Neuronal stem cell (in vitro differentiated cells): Measurements from ENCODE around the gene MRTFB.

Experiments used
- DNase-seq: peaks from one replicate; pipeline ENCODE4 v3.0.0-alpha.2; 2013; ENCODE audit warnings: low spot score
- H2AFZ ChIP-seq: one replicate; pipeline ENCODE4 v1.6.1; 2013; ENCODE audit warnings: mild to moderate bottlenecking, low read length, inconsistent platforms
- H2AK5ac ChIP-seq: 2 replicates; pipeline ENCODE4 v1.6.1; 2013; ENCODE audit warnings: low read depth, mild to moderate bottlenecking, inconsistent platforms, low read length, moderate library complexity, mixed read lengths
- H2BK120ac ChIP-seq: 2 replicates; pipeline ENCODE4 v1.6.1; 2013; ENCODE audit warnings: low read depth, mild to moderate bottlenecking, inconsistent platforms, low read length, moderate library complexity, mixed read lengths
- H2BK12ac ChIP-seq: one replicate; pipeline ENCODE4 v1.6.1; 2013; ENCODE audit warnings: low read length, inconsistent platforms
- H2BK15ac ChIP-seq: 2 replicates; pipeline ENCODE4 v1.6.1; 2013; ENCODE audit warnings: mild to moderate bottlenecking, low read length, inconsistent platforms, mixed read lengths
- H2BK5ac ChIP-seq: one replicate; pipeline ENCODE4 v1.6.1; 2013; ENCODE audit warnings: inconsistent platforms, mild to moderate bottlenecking, low read length, moderate library complexity
- H3K14ac ChIP-seq: one replicate; pipeline ENCODE4 v1.6.1; 2013; ENCODE audit warnings: low read length, inconsistent platforms
- H3K18ac ChIP-seq: 2 replicates; pipeline ENCODE4 v1.6.1; 2013; ENCODE audit warnings: low read length, inconsistent platforms
- H3K23ac ChIP-seq: 2 replicates; pipeline ENCODE4 v1.6.1; 2013; ENCODE audit warnings: low read depth, mild to moderate bottlenecking, mixed read lengths, low read length, inconsistent platforms; ENCODE audit not compliant: poor library complexity
- H3K27ac ChIP-seq: replicated peaks from 3 replicates; pipeline ENCODE4 v1.5.1; 2013; ENCODE audit warnings: low read length, inconsistent platforms
- H3K27me3 ChIP-seq, 3 experiments: 2 replicates each; pipeline ENCODE4 v1.6.1; 2013; ENCODE audit warnings: low read length in 3 of 3, mild to moderate bottlenecking in 2 of 3, inconsistent platforms in 1 of 3, low read depth in 1 of 3, mixed read lengths in 1 of 3, moderate library complexity in 1 of 3; ENCODE audit not compliant: control insufficient read depth in 3 of 3, insufficient read depth in 3 of 3
- H3K36me3 ChIP-seq, 2 donors: replicated peaks in 1 of 2; 2 replicates each; pipeline ENCODE4 v1.6.1; 2013; ENCODE audit warnings: low read length in 2 of 2; ENCODE audit not compliant: control insufficient read depth in 2 of 2, insufficient read depth in 2 of 2
- H3K4ac ChIP-seq: 2 replicates; pipeline ENCODE4 v1.6.1; 2013; ENCODE audit warnings: inconsistent platforms, mild to moderate bottlenecking, low read length, moderate library complexity
- H3K4me1 ChIP-seq, 2 donors: 1 replicate in 1 of 2; 2 replicates in 1 of 2; pipeline ENCODE4 v1.6.1; 2013; ENCODE audit warnings: low read length in 2 of 2, low read depth in 1 of 2; ENCODE audit not compliant: control insufficient read depth in 2 of 2, insufficient read depth in 1 of 2
- H3K4me2 ChIP-seq: one replicate; pipeline ENCODE4 v1.6.1; 2013; ENCODE audit warnings: mild to moderate bottlenecking, low read length, inconsistent platforms; ENCODE audit not compliant: insufficient read depth, poor library complexity, severe bottlenecking
- H3K4me3 ChIP-seq, 2 donors: 2 replicates each; pipeline ENCODE4 v1.5.1; 2013; ENCODE audit warnings: low read length in 2 of 2, mild to moderate bottlenecking in 2 of 2, inconsistent platforms in 1 of 2, moderate library complexity in 1 of 2
- H3K79me1 ChIP-seq: one replicate; pipeline ENCODE4 v1.6.1; 2013; ENCODE audit warnings: low read depth, mild to moderate bottlenecking, inconsistent platforms, low read length, moderate library complexity
- H3K9ac ChIP-seq: one replicate; pipeline ENCODE4 v1.6.1; 2013; ENCODE audit warnings: mild to moderate bottlenecking, low read depth, low read length, inconsistent platforms; ENCODE audit not compliant: poor library complexity
- H3K9me3 ChIP-seq, 2 donors: replicated peaks in 1 of 2; 2 replicates each; pipeline versions ENCODE3 to v1.6.1; 2013; ENCODE audit warnings: low read length in 2 of 2, mild to moderate bottlenecking in 2 of 2, inconsistent platforms in 1 of 2, low read depth in 1 of 2, mixed read lengths in 1 of 2, moderate library complexity in 1 of 2; ENCODE audit not compliant: control insufficient read depth in 2 of 2, insufficient read depth in 1 of 2
- H4K8ac ChIP-seq: one replicate; pipeline ENCODE4 v1.6.1; 2013; ENCODE audit warnings: low read depth, mild to moderate bottlenecking, inconsistent platforms, low read length, moderate library complexity
- H4K91ac ChIP-seq: one replicate; pipeline ENCODE4 v1.6.1; 2013; ENCODE audit warnings: low read length, low read depth, mild to moderate bottlenecking, inconsistent platforms; ENCODE audit not compliant: poor library complexity
- WGBS, 2 donors: extraction: QIAGEN DNeasy Blood & Tissue Kit; methylation state at CpG; one replicate each; pipeline ENCODE4 v1.1.7; 2013; ENCODE audit warnings: missing lambda C conversion rate in 2 of 2, mixed read lengths in 1 of 2; ENCODE audit not compliant: insufficient read length in 2 of 2, insufficient replicate concordance in 1 of 2; ENCODE audit errors: extremely low coverage in 2 of 2; 5-methylcytosine and 5-hydroxymethylcytosine counted together

The MRTFB gene

GRCh38 chr16:14175086-14175485 is 104.0 kb downstream of the MRTFB start:
- Histone ChIP-seq H4K91ac (no peak overlapping the region), H3K9me3 (peaks cover 0 to 17% of the 10 kb centered on the region in 2 donors), H3K4me1 (peaks cover 0 to 2% of the 10 kb centered on the region in 2 donors), H3K27ac (no peak overlapping the region), H3K18ac (no peak overlapping the region), H3K4ac (no peak overlapping the region), H3K79me1 (peaks cover 1% of the 10 kb centered on the region), H2AK5ac (no peak overlapping the region), H3K14ac (no peak overlapping the region), H3K27me3 (no peaks in the 10 kb centered on the region), H2AFZ (no peak overlapping the region), H2BK12ac (no peak overlapping the region), H3K4me3 (no peak overlapping the region), H3K9ac (no peak overlapping the region), H4K8ac (no peak overlapping the region), H3K36me3 (no peaks in the 10 kb centered on the region), H2BK120ac (no peak overlapping the region), H2BK15ac (no peak overlapping the region), H3K4me2 (no peak overlapping the region), H2BK5ac (no peak overlapping the region), H3K23ac (no peak overlapping the region)
- no CpG with 5 or more reads among the region's 3 CpGs for WGBS, 2 donors
- no peak for DNase-seq

- Histone ChIP-seq H3K4me2 (no peak overlapping the region), H3K36me3 (no peaks in the 10 kb centered on the region), H3K4me1 (peaks cover 10 to 13% of the 10 kb centered on the region in 2 donors), H3K27ac (no peak overlapping the region), H3K4ac (no peak overlapping the region), H2AFZ (no peak overlapping the region), H3K14ac (no peak overlapping the region), H2BK12ac (no peak overlapping the region), H3K18ac (no peak overlapping the region), H3K27me3 (no peaks in the 10 kb centered on the region), H3K23ac (no peak overlapping the region), H2BK120ac (no peak overlapping the region), H4K91ac (no peak overlapping the region), H2BK15ac (no peak overlapping the region), H4K8ac (no peak overlapping the region), H2BK5ac (no peak overlapping the region), H3K9me3 (peaks cover 0 to 8% of the 10 kb centered on the region in 2 donors), H2AK5ac (no peak overlapping the region), H3K9ac (no peak overlapping the region), H3K79me1 (no peaks in the 10 kb centered on the region), H3K4me3 (no peak overlapping the region)
- DNase-seq, result no peak
- WGBS, 2 donors, result no CpG with 5 or more reads among the region's 4 CpGs
Observed at GRCh38 chr16:14177704-14178103, 106.6 kb downstream of the MRTFB start.

- no peak for DNase-seq
- H2BK15ac ChIP-seq, result no peak overlapping the region
- H3K18ac ChIP-seq, result no peak overlapping the region
- no peak overlapping the region for H4K91ac ChIP-seq
- no peaks in the 10 kb centered on the region for H3K36me3 ChIP-seq
- no peak overlapping the region for H3K4me2 ChIP-seq
- no peak overlapping the region for H2AK5ac ChIP-seq
- H3K4me1 ChIP-seq, result peaks cover 10 to 13% of the 10 kb centered on the region in 2 donors
- no peaks in the 10 kb centered on the region for H3K27me3 ChIP-seq
- no peak overlapping the region for H2AFZ ChIP-seq
- H2BK120ac ChIP-seq, result no peak overlapping the region
- no CpG with 5 or more reads among the region's 1 CpG for WGBS, 2 donors
- H3K23ac ChIP-seq, result no peak overlapping the region
- no peak overlapping the region for H4K8ac ChIP-seq
- H3K4me3 ChIP-seq, result no peak overlapping the region
- H3K9me3 ChIP-seq, result peaks cover 0 to 2% of the 10 kb centered on the region in 2 donors
- no peak overlapping the region for H3K27ac ChIP-seq
- H2BK12ac ChIP-seq, result no peak overlapping the region
- H3K79me1 ChIP-seq, result no peaks in the 10 kb centered on the region
- no peak overlapping the region for H3K9ac ChIP-seq
- H2BK5ac ChIP-seq, result no peak overlapping the region
- H3K14ac ChIP-seq, result no peak overlapping the region
- H3K4ac ChIP-seq, result no peak overlapping the region
Observed at GRCh38 chr16:14179116-14179515, 108.0 kb downstream of the MRTFB start.

- Histone ChIP-seq H2AFZ (peak overlapping the region; percentile 38), H3K79me1 (no peaks in the 10 kb centered on the region), H3K27me3 (no peaks in the 10 kb centered on the region), H4K8ac (no peak overlapping the region), H3K4me1 (peaks cover 10 to 13% of the 10 kb centered on the region in 2 donors), H4K91ac (no peak overlapping the region), H3K4me2 (no peak overlapping the region), H2BK15ac (no peak overlapping the region), H3K9me3 (no peaks in the 10 kb centered on the region), H3K18ac (peak overlapping the region; percentile 11), H3K14ac (no peak overlapping the region), H2BK120ac (no peak overlapping the region), H2BK12ac (no peak overlapping the region), H2AK5ac (no peak overlapping the region), H2BK5ac (no peak overlapping the region), H3K9ac (peak overlapping the region; percentile 14), H3K23ac (peak overlapping the region; percentile 1), H3K4ac (no peak overlapping the region), H3K27ac (peak overlapping the region; percentile 4), H3K36me3 (no peaks in the 10 kb centered on the region), H3K4me3 (no peak overlapping the region)
- DNase-seq, result peak; percentile 23
- WGBS, 2 donors, result no CpG with 5 or more reads among the region's 4 CpGs
Observed at GRCh38 chr16:14180481-14180944, 109.4 kb downstream of the MRTFB start.
